22Rv1 (cell line): Measurements from ENCODE around the gene SCN1A.

Source experiments
- CTCF ChIP-seq: fragments of 450-650 bp; IDR thresholded peaks from 2 replicates; pipeline ENCODE4 v1.5.1; 2017; ENCODE audit warnings: mild to moderate bottlenecking
- ZFX ChIP-seq: fragments of 450-650 bp; IDR thresholded peaks from 2 replicates; pipeline ENCODE4 v1.6.1; 2017; ENCODE audit warnings: antibody characterized with exemption, borderline replicate concordance

- TF ChIP-seq CTCF (no peak), ZFX (no peak)
Observed at GRCh38 chr2:166134252-166135151, 6.7 kb upstream of the SCN1A start.
